Measurements from ENCODE around the gene BMPR1B.

BMPR1B gene

DNA sequence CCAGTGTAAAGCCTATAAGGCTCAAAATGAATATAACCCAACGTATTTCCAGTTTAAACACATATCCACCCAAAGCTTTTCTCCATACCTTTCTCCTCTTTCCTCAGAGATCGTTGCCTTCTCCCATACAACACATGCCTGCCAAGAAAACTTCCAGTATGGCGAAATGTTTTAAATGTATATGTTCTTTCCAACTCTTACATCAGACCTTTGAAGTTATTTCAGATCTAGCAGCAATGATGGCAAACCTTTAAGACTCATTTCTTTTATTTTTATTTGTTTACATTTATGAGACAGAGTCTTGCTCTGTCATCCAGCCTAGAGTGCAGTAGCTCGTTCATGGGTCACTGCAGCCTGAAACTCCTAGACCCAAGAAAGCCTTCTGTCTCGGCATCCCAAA, 265.4 kb downstream of the BMPR1B start:
- no peaks in the 10 kb centered on the region for H3K4me1 ChIP-seq (ENCODE audit: control insufficient read depth, insufficient read depth, low read length, poor library complexity, severe bottlenecking)
- no peaks in the 10 kb centered on the region for H3K27me3 ChIP-seq (replicated peaks; ENCODE audit: control insufficient read depth, insufficient read depth, low read length, poor library complexity, severe bottlenecking)
- no peak for DNase-seq
- H3K36me3 ChIP-seq (ENCODE audit: control insufficient read depth, insufficient read depth, low read length), result no peaks in the 10 kb centered on the region
- H3K9me3 ChIP-seq (ENCODE audit: control insufficient read depth, low read length), result no peaks in the 10 kb centered on the region
- no peak overlapping the region for H3K27ac ChIP-seq (ENCODE audit: insufficient read depth, low read length, poor library complexity, severe bottlenecking)
- no peak overlapping the region for H3K4me3 ChIP-seq (ENCODE audit: insufficient read depth, low read depth, low read length, poor library complexity, severe bottlenecking)

DNA sequence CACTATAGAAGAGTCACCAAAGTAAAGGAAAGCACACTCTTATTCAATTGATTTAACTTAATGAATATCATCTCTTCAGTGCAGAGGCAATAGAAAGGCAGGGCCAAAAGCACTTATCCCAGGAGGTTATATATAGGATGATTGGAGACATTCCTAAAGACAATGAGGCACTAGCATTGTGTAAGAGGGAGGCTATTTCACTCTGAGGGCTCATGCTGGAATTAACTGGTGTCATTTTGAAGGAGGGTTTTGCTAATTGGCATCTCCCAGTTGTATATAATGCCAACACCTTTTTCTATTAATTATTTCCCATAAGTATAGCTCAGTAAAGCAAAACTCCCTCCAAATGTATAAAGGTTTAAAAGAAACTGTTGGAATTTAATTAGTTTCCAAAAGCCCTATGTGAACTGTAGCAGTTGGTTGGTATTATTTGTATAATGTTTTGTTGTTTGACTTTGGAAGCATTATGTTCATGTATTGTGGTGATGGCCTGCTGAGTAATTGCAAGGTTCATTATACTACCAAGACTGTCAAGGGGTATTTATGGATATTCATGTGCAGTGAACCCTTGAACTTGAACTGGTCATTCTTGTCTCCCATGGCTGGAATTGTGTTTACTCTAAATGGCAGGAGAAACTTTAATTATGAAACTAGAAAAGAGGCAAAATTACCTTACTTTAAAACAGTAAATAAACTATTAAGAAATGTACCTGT, 270.3 kb downstream of the BMPR1B start:
- Histone ChIP-seq H3K36me3 (ENCODE audit: control insufficient read depth, insufficient read depth, low read length) (no peaks in the 10 kb centered on the region), H3K27me3 (replicated peaks; ENCODE audit: control insufficient read depth, insufficient read depth, low read length, poor library complexity, severe bottlenecking) (no peaks in the 10 kb centered on the region), H3K27ac (ENCODE audit: insufficient read depth, low read length, poor library complexity, severe bottlenecking) (no peak overlapping the region), H3K4me3 (ENCODE audit: insufficient read depth, low read depth, low read length, poor library complexity, severe bottlenecking) (no peak overlapping the region), H3K9me3 (ENCODE audit: control insufficient read depth, low read length) (no peaks in the 10 kb centered on the region), H3K4me1 (ENCODE audit: control insufficient read depth, insufficient read depth, low read length, poor library complexity, severe bottlenecking) (no peaks in the 10 kb centered on the region)
- no peak for DNase-seq

DNA sequence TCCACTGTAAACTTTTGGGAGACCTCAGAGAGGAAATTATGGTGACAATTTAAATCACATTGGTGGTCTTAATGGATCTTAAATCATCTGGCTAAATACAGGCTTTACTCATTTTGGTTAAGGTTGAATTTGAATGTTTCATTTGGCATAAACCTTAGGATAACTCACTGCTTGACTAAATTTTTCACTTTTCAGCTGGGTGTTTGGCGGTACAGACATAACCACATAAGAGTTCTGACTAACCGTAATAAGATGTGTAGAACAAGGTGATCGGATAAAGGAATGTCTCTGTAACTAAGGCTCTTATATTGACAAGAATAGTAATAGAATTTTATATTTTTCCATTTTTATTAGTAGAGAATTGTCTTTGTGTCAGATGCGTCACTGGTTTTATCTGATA, 281.0 kb downstream of the BMPR1B start:
- Histone ChIP-seq H3K9me3 (ENCODE audit: control insufficient read depth, low read length) (no peaks in the 10 kb centered on the region), H3K4me1 (ENCODE audit: control insufficient read depth, insufficient read depth, low read length, poor library complexity, severe bottlenecking) (no peaks in the 10 kb centered on the region)
- no peak for DNase-seq

DNA sequence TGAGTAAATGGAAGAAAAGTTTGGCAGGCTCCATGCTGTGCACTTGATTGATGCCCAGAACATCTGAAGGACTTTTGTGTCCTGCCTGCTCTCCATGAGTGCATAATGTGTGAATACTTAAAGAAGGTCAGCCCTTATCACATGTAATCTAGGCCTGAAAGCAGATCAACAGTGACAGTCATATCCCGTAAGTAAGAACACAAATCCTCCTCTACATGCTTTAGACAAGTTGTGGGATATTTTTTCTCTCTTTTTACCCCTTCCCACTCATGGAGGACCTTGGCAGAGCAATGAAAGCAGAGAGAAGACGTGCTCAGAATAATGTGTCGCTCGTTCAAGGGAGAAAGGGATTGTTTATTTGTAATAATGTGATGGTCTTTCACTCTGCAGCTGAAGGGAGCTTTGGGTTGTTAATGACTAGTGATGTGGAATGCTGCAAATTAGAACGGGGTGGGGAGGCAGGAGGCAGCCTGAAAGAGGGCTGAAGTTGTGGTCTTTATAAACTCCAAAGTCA, 286.6 kb downstream of the BMPR1B start:
- Histone ChIP-seq H3K27ac (ENCODE audit: insufficient read depth, low read length, poor library complexity, severe bottlenecking) (no peak overlapping the region), H3K4me3 (ENCODE audit: insufficient read depth, low read depth, low read length, poor library complexity, severe bottlenecking) (no peak overlapping the region), H3K9me3 (ENCODE audit: control insufficient read depth, low read length) (no peaks in the 10 kb centered on the region), H3K27me3 (replicated peaks; ENCODE audit: control insufficient read depth, insufficient read depth, low read length, poor library complexity, severe bottlenecking) (no peaks in the 10 kb centered on the region), H3K36me3 (ENCODE audit: control insufficient read depth, insufficient read depth, low read length) (no peaks in the 10 kb centered on the region), H3K4me1 (ENCODE audit: control insufficient read depth, insufficient read depth, low read length, poor library complexity, severe bottlenecking) (no peaks in the 10 kb centered on the region)
- no peak for DNase-seq

More for the DNA sequence above, 281.0 kb downstream of the BMPR1B start:
- Histone ChIP-seq H3K27me3 (replicated peaks; ENCODE audit: control insufficient read depth, insufficient read depth, low read length, poor library complexity, severe bottlenecking) (no peaks in the 10 kb centered on the region), H3K36me3 (ENCODE audit: control insufficient read depth, insufficient read depth, low read length) (no peaks in the 10 kb centered on the region), H3K27ac (ENCODE audit: insufficient read depth, low read length, poor library complexity, severe bottlenecking) (no peak overlapping the region), H3K4me3 (ENCODE audit: insufficient read depth, low read depth, low read length, poor library complexity, severe bottlenecking) (no peak overlapping the region)

DNA sequence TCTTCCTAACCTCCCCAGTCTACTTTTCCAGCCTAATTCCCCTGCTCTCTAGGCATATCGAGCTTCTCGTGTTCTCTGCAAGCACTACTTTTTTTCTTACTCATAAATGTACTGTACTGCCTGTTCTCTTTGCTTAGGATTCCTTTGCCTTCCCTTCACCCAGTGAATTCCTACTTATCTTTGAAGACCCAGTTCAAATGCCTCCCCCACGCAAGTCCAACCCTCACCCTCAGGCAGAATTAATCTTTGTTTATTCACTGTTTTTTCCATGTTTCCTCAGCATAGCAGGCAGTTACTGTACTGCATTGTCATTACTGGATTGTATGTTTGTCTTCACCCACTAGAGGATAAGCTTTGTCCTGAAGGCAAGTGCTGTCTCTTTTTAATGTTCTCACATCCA, 287.7 kb downstream of the BMPR1B start:
- H3K4me1 ChIP-seq (ENCODE audit: control insufficient read depth, insufficient read depth, low read length, poor library complexity, severe bottlenecking), result no peaks in the 10 kb centered on the region
- DNase-seq, result no peak
- H3K27me3 ChIP-seq (replicated peaks; ENCODE audit: control insufficient read depth, insufficient read depth, low read length, poor library complexity, severe bottlenecking), result no peaks in the 10 kb centered on the region
- H3K27ac ChIP-seq (ENCODE audit: insufficient read depth, low read length, poor library complexity, severe bottlenecking), result no peak overlapping the region
- H3K36me3 ChIP-seq (ENCODE audit: control insufficient read depth, insufficient read depth, low read length), result no peaks in the 10 kb centered on the region
- H3K4me3 ChIP-seq (ENCODE audit: insufficient read depth, low read depth, low read length, poor library complexity, severe bottlenecking), result no peak overlapping the region
- H3K9me3 ChIP-seq (ENCODE audit: control insufficient read depth, low read length), result no peaks in the 10 kb centered on the region

GRCh38 chr4:95048296-95048695, 290.5 kb downstream of the BMPR1B start:
- Histone ChIP-seq H3K27me3 (replicated peaks; ENCODE audit: control insufficient read depth, insufficient read depth, low read length, poor library complexity, severe bottlenecking) (no peaks in the 10 kb centered on the region), H3K4me1 (ENCODE audit: control insufficient read depth, insufficient read depth, low read length, poor library complexity, severe bottlenecking) (no peaks in the 10 kb centered on the region), H3K9me3 (ENCODE audit: control insufficient read depth, low read length) (no peaks in the 10 kb centered on the region), H3K4me3 (ENCODE audit: insufficient read depth, low read depth, low read length, poor library complexity, severe bottlenecking) (no peak overlapping the region), H3K36me3 (ENCODE audit: control insufficient read depth, insufficient read depth, low read length) (no peaks in the 10 kb centered on the region), H3K27ac (ENCODE audit: insufficient read depth, low read length, poor library complexity, severe bottlenecking) (no peak overlapping the region)
- no peak for DNase-seq

GRCh38 chr4:95049551-95050233, 291.9 kb downstream of the BMPR1B start:
- Histone ChIP-seq H3K4me3 (ENCODE audit: insufficient read depth, low read depth, low read length, poor library complexity, severe bottlenecking) (no peak overlapping the region), H3K27me3 (replicated peaks; ENCODE audit: control insufficient read depth, insufficient read depth, low read length, poor library complexity, severe bottlenecking) (no peaks in the 10 kb centered on the region), H3K4me1 (ENCODE audit: control insufficient read depth, insufficient read depth, low read length, poor library complexity, severe bottlenecking) (no peaks in the 10 kb centered on the region), H3K36me3 (ENCODE audit: control insufficient read depth, insufficient read depth, low read length) (no peaks in the 10 kb centered on the region), H3K9me3 (ENCODE audit: control insufficient read depth, low read length) (no peaks in the 10 kb centered on the region), H3K27ac (ENCODE audit: insufficient read depth, low read length, poor library complexity, severe bottlenecking) (no peak overlapping the region)
- no peak for DNase-seq

GRCh38 chr4:95050980-95051701, 293.4 kb downstream of the BMPR1B start:
- no peaks in the 10 kb centered on the region for H3K36me3 ChIP-seq (ENCODE audit: control insufficient read depth, insufficient read depth, low read length)
- H3K4me3 ChIP-seq (ENCODE audit: insufficient read depth, low read depth, low read length, poor library complexity, severe bottlenecking), result no peak overlapping the region
- DNase-seq, result no peak
- no peaks in the 10 kb centered on the region for H3K4me1 ChIP-seq (ENCODE audit: control insufficient read depth, insufficient read depth, low read length, poor library complexity, severe bottlenecking)
- H3K9me3 ChIP-seq (ENCODE audit: control insufficient read depth, low read length), result no peaks in the 10 kb centered on the region
- H3K27me3 ChIP-seq (replicated peaks; ENCODE audit: control insufficient read depth, insufficient read depth, low read length, poor library complexity, severe bottlenecking), result no peaks in the 10 kb centered on the region
- H3K27ac ChIP-seq (ENCODE audit: insufficient read depth, low read length, poor library complexity, severe bottlenecking), result no peak overlapping the region

DNA sequence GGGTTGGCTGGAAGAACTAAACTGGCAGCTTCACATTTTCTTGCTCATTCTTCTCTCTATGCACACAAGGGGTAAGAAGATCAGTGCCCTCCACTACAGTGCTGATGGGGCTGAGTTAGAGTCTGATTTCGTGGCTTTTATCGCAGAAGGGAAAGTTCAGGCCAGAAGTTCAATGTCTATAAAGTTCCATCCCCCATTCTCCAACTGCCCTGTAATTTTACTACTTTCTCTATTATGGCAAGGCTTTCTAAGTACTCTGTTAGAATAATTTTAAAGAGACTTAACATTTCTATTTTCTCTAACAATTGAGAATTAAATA, 293.9 kb downstream of the BMPR1B start:
- Histone ChIP-seq H3K36me3 (ENCODE audit: control insufficient read depth, insufficient read depth, low read length) (no peaks in the 10 kb centered on the region), H3K4me3 (ENCODE audit: insufficient read depth, low read depth, low read length, poor library complexity, severe bottlenecking) (no peak overlapping the region), H3K27ac (ENCODE audit: insufficient read depth, low read length, poor library complexity, severe bottlenecking) (no peak overlapping the region), H3K4me1 (ENCODE audit: control insufficient read depth, insufficient read depth, low read length, poor library complexity, severe bottlenecking) (no peaks in the 10 kb centered on the region), H3K9me3 (ENCODE audit: control insufficient read depth, low read length) (no peaks in the 10 kb centered on the region), H3K27me3 (replicated peaks; ENCODE audit: control insufficient read depth, insufficient read depth, low read length, poor library complexity, severe bottlenecking) (no peaks in the 10 kb centered on the region)
- DNase-seq, result no peak

- no peaks in the 10 kb centered on the region for H3K27me3 ChIP-seq (replicated peaks; ENCODE audit: control insufficient read depth, insufficient read depth, low read length, poor library complexity, severe bottlenecking)
- H3K4me1 ChIP-seq (ENCODE audit: control insufficient read depth, insufficient read depth, low read length, poor library complexity, severe bottlenecking), result no peaks in the 10 kb centered on the region
- H3K27ac ChIP-seq (ENCODE audit: insufficient read depth, low read length, poor library complexity, severe bottlenecking), result no peak overlapping the region
- no peaks in the 10 kb centered on the region for H3K9me3 ChIP-seq (ENCODE audit: control insufficient read depth, low read length)
- no peak for DNase-seq
- H3K36me3 ChIP-seq (ENCODE audit: control insufficient read depth, insufficient read depth, low read length), result no peaks in the 10 kb centered on the region
- no peak overlapping the region for H3K4me3 ChIP-seq (ENCODE audit: insufficient read depth, low read depth, low read length, poor library complexity, severe bottlenecking)
Observed at GRCh38 chr4:95058991-95059390, 301.2 kb downstream of the BMPR1B start.
